ENCODE data around the gene HP. TPM values are rescaled to one million over a fixed set of nuclear protein-coding genes. Genes with fewer than 3 reads are reported as not detected.

Gene HP
- total and polyA plus RNA-seq, 7 donors, result 0.49 to 11.2 (median 3.6) TPM; not detected in 2

- no peak for DNase-seq
- Histone ChIP-seq H3K9me3 (no peaks in the 10 kb centered on the region), H3K27ac (peak overlapping the region; percentile 91 to 95 (median 92)), H3K4me3 (peak overlapping the region; percentile 73 to 94 (median 83)), H3K4me1 (peaks cover 0 to 40% (median 34%) of the 10 kb centered on the region in 4 donors), H3K36me3 (peaks cover 2 to 48% (median 31%) of the 10 kb centered on the region in 4 donors), H3K27me3 (no peaks in the 10 kb centered on the region)
- intact Hi-C loops (cut with DNase I), result loop anchor here (1.0 to 10.0 kb wide), 4 partner anchors 85 to 631 kb away; partner anchors contain the start of genes DHODH, IST1, PHLPP2 and ZNF23
- no peak for TF ChIP-seq CTCF (IDR thresholded peaks at IDR 0.05)
- TF ChIP-seq POLR2A (IDR thresholded peaks at IDR 0.05), result no peak
- no peak for TF ChIP-seq EP300 (IDR thresholded peaks at IDR 0.05)
- TF ChIP-seq POLR2AphosphoS5 (IDR thresholded peaks at IDR 0.05), result no peak
- WGBS, 2 donors, result 0 to 1% methylated on average over 22 of the region's 22 CpGs
Measured at GRCh38 chr16:72092832-72093447, 38.6 kb downstream of the HP start.

GRCh38 chr16:72093448-72094265 lies 39.4 kb downstream of the HP start, which contains the start of the genes DHX38 and TXNL4B:
Gene DHX38, plus strand, starts transcription at chr16:72093847. Its CDS starts 2,311 bp downstream, at chr16:72096158.
Gene TXNL4B, minus strand, starts transcription at chr16:72093620. Its CDS starts 2,871 bp downstream, at chr16:72090749.
- peak within 1 kb of the TSS; percentile 73 to 94 (median 83) for H3K4me3 ChIP-seq
- H3K27me3 ChIP-seq, result no peaks in the 10 kb centered on the region
- DNase-seq, result peak; percentile 97
- peak within 1 kb of the TSS; percentile 91 to 95 (median 92) for H3K27ac ChIP-seq
- 0% methylated on average over 43 of the region's 43 CpGs for WGBS, 2 donors
- H3K9me3 ChIP-seq, result no peaks in the 10 kb centered on the region
- peaks cover 0 to 40% (median 34%) of the 10 kb centered on the region in 4 donors for H3K4me1 ChIP-seq
- peaks cover 4 to 48% (median 33%) of the 10 kb centered on the region in 4 donors for H3K36me3 ChIP-seq
- intact Hi-C loops (cut with DNase I), result loop anchor here (1.0 to 10.0 kb wide), 4 partner anchors 85 to 631 kb away; partner anchors contain the start of genes DHODH, IST1, PHLPP2 and ZNF23
- no peak for TF ChIP-seq EP300 (IDR thresholded peaks at IDR 0.05)
- TF ChIP-seq POLR2AphosphoS5 (IDR thresholded peaks at IDR 0.05), result peak; percentile 87 to 96 (median 94)
- TF ChIP-seq CTCF (IDR thresholded peaks at IDR 0.05), result no peak
- peak; percentile 74 to 80 for TF ChIP-seq POLR2A (IDR thresholded peaks at IDR 0.05)

- 1 to 2% methylated on average over 11 of the region's 11 CpGs for WGBS, 2 donors
- Histone ChIP-seq H3K27ac (peak overlapping the region; percentile 91 to 95 (median 92)), H3K36me3 (peaks cover 10 to 48% (median 33%) of the 10 kb centered on the region in 4 donors), H3K4me1 (peaks cover 0 to 40% (median 34%) of the 10 kb centered on the region in 4 donors), H3K9me3 (no peaks in the 10 kb centered on the region), H3K27me3 (no peaks in the 10 kb centered on the region), H3K4me3 (peak overlapping the region; percentile 70 to 94 (median 83))
- no peak for DNase-seq
- intact Hi-C loops (cut with DNase I), result loop anchor here (5.0 to 10.0 kb wide), 3 partner anchors 197 to 632 kb away; partner anchors contain the start of genes IST1, PHLPP2 and ZNF23
- no peak for TF ChIP-seq CTCF (IDR thresholded peaks at IDR 0.05)
- TF ChIP-seq POLR2A (IDR thresholded peaks at IDR 0.05), result no peak
Measured at GRCh38 chr16:72094266-72094610, 39.9 kb downstream of the HP start.

DNA sequence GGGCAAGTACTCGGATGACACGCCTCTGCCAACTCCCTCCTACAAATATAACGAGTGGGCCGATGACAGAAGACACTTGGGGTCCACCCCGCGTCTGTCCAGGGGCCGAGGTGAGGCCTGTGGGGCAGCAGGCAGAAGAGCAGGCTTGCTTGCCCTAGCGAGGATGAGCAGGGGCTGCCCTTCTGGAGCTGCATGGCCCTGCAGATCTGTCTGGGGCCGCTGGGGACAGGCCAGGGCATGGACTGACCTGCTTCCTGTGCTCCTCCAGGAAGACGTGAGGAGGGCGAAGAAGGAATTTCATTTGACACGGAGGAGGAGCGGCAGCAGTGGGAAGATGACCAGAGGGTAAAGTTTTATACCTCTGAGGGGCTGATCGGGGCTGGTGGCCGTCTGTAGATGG lies 44.6 kb downstream of the HP start:
- Histone ChIP-seq H3K27me3 (no peaks in the 10 kb centered on the region), H3K9me3 (no peaks in the 10 kb centered on the region), H3K27ac (no peak overlapping the region), H3K4me1 (peaks cover 0 to 19% (median 18%) of the 10 kb centered on the region in 4 donors), H3K36me3 (peaks cover 55 to 80% (median 73%) of the 10 kb centered on the region in 4 donors), H3K4me3 (no peak overlapping the region)
- 85 to 88% methylated on average over 15 of the region's 15 CpGs for WGBS, 2 donors
- no peak for TF ChIP-seq CTCF (IDR thresholded peaks at IDR 0.05)
- no peak for TF ChIP-seq POLR2A (IDR thresholded peaks at IDR 0.05)
- no peak for TF ChIP-seq EP300 (IDR thresholded peaks at IDR 0.05)
- no peak for TF ChIP-seq POLR2AphosphoS5 (IDR thresholded peaks at IDR 0.05)
- DNase-seq, result no peak
- intact Hi-C loops (cut with DNase I), result loop anchor here (10.0 kb wide), 1 partner anchor 374 kb away; the partner anchor contains the start of gene PHLPP2
